ENCODE measurements around the gene CLRN2.

The CLRN2 gene

DNA sequence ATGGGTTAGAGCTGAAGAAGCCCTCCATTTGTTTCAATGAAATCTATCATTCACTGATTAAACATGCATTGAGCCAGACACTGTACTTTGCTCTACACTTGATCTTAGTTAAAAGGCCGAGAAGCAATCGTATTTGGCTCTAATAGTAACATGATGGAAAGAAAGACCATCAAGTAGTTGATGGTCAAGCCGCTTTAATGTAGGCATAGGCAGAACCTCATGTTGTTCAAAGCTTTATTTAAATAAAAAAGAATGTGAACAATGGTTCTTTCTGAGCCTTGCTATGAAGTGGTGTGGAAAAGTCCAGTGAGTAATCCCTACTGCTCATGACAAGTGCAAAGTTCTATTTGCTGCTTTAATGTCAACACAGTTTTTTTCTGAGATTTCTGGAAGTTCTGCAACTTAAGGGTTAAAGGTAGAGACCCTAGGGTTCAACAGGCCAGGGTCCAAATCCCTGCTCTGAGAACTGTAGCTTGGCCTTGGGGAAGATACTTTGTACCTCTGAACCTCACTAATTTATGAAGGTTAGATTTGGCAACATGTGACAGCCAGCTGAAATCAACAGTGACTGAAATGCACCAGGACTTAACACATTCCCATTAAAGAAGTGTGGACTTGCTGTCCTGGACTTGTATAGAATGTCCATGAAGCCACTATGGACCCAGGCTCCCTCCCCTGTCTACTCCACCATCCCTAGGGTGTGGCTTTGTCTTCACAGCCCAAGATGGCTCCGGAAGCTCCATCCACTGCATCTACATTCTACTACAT is 44.2 kb downstream of the CLRN2 start:
- DNase-seq = no peak
- no peak overlapping the region for H3K27ac Mint-ChIP-seq
- no peaks in the 10 kb centered on the region for H3K36me3 Mint-ChIP-seq (ENCODE audit: low read depth)
- no peaks in the 10 kb centered on the region for H3K9me3 Mint-ChIP-seq
- H3K4me1 Mint-ChIP-seq = no peaks in the 10 kb centered on the region
- peaks cover 31% of the 10 kb centered on the region for H3K27me3 Mint-ChIP-seq (ENCODE audit: low read depth, poor library complexity)
- no peak overlapping the region for H3K4me3 Mint-ChIP-seq
- TF ChIP-seq, protein P1, sequence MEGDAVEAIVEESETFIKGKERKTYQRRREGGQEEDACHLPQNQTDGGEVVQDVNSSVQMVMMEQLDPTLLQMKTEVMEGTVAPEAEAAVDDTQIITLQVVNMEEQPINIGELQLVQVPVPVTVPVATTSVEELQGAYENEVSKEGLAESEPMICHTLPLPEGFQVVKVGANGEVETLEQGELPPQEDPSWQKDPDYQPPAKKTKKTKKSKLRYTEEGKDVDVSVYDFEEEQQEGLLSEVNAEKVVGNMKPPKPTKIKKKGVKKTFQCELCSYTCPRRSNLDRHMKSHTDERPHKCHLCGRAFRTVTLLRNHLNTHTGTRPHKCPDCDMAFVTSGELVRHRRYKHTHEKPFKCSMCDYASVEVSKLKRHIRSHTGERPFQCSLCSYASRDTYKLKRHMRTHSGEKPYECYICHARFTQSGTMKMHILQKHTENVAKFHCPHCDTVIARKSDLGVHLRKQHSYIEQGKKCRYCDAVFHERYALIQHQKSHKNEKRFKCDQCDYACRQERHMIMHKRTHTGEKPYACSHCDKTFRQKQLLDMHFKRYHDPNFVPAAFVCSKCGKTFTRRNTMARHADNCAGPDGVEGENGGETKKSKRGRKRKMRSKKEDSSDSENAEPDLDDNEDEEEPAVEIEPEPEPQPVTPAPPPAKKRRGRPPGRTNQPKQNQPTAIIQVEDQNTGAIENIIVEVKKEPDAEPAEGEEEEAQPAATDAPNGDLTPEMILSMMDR (IDR thresholded peaks at IDR 0.05) = no peak

DNA sequence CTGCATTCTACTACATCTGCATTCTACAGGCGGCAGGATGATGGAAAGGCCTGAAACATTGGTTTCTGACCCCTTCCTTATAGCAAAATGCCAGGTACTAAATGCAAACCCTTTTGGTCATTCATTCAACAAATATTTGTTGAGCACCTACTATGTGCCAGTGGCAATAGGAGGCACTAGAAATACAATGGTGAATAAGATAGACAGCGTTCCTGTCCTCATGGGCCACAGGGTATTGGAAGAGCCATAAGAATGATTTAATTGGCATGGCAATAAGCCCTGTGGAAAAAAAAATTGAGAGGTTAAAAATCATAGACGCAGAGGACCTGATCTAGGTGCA is 44.7 kb downstream of the CLRN2 start:
- Mint-ChIP-seq H3K36me3 (ENCODE audit: low read depth) (no peaks in the 10 kb centered on the region), H3K9me3 (no peaks in the 10 kb centered on the region), H3K4me3 (no peak overlapping the region), H3K4me1 (no peaks in the 10 kb centered on the region), H3K27ac (no peak overlapping the region), H3K27me3 (ENCODE audit: low read depth, poor library complexity) (peaks cover 28% of the 10 kb centered on the region)
- TF ChIP-seq, protein P1 (IDR thresholded peaks at IDR 0.05) = no peak
- no peak for DNase-seq

DNA sequence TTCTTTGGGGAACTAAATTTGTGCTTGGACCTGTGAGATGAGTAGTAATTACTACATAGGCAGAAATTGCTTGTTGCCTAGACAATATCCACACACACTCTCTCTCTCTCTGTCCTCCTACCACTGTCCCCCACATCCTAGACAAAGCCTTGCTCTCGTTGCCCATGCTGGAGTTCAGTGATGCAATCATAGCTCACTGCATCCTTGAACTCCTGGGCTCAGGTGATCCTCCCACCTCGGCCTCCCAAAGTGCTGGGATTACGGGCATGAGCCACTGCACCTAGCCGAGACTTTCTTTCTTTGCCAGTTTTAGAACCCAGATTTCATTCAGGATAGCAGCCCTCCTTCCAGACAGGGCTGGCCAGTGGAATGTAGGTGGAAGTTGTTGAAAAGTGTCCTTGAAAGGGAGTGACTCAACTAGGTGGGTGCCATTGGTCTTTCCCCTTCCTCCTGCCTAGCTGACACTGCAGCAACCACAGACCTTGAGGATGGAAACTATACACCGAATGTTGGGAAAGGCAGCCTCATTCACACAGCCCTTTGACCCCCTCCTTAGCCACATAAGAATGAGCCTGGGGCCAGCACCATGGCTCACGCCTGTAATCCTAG is 45.2 kb downstream of the CLRN2 start:
- peaks cover 27% of the 10 kb centered on the region for H3K27me3 Mint-ChIP-seq (ENCODE audit: low read depth, poor library complexity)
- TF ChIP-seq, protein P1 (IDR thresholded peaks at IDR 0.05) = no peak
- no peaks in the 10 kb centered on the region for H3K36me3 Mint-ChIP-seq (ENCODE audit: low read depth)
- no peaks in the 10 kb centered on the region for H3K4me1 Mint-ChIP-seq
- H3K4me3 Mint-ChIP-seq = no peak overlapping the region
- no peak for DNase-seq
- no peak overlapping the region for H3K27ac Mint-ChIP-seq
- no peaks in the 10 kb centered on the region for H3K9me3 Mint-ChIP-seq

DNA sequence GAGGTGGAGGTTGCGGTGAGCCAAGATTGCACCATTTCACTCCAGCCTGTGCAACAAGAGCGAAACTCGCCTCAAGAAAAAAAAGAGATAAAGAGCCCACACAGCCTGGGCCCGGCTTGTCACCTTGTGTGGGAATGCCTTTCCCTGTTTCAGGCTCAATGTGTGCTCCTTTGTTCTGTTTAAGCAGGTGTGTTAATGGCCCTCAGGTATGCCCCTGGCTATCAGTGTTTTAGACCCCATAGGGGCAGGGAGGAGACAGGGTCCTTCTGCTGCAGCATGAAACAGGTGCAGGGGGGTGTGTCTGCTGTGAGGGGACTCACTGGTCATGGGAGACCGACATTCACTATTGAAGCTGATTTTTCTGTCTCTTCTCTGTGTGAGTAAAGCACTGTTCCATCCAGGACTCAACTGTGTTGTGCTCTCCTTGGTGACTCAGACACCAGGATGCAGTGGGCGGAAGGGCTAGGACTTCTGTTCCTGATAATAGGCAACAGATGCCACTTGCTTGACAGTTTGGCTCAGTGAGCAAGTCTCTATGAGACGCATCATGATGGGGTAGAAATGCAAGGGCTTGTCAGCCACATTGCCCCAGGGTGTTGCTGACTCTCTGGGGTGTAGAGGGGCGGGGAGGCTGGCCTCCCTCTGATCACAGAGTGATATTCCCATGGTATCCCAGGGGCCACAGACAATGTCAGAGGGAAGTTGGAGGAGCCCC is 46.4 kb downstream of the CLRN2 start:
- H3K27ac Mint-ChIP-seq = no peak overlapping the region
- H3K4me1 Mint-ChIP-seq = no peaks in the 10 kb centered on the region
- TF ChIP-seq, protein P1 (IDR thresholded peaks at IDR 0.05) = no peak

DNA sequence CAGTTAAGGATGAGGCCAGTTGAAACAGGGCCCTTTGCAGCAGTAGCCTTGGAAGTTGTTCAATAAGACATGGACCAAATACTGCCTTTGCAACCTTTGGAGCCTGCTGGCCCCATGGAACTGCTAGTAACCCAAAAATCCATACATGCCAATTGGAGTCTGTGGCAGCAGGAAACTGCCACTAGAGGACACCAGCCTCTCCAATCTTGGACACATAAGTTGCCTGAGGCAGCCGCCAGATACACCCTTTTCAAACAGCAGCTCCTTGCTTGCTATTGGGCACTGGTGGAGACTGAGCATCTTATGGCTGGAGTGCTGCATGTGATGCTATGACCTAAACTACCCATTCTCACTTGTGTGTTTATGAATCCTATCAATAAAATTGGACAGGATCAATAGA is 47.2 kb downstream of the CLRN2 start:
- H3K4me1 Mint-ChIP-seq = no peaks in the 10 kb centered on the region
- peaks cover 23% of the 10 kb centered on the region for H3K27me3 Mint-ChIP-seq (ENCODE audit: low read depth, poor library complexity)
- H3K27ac Mint-ChIP-seq = no peak overlapping the region
- no peaks in the 10 kb centered on the region for H3K36me3 Mint-ChIP-seq (ENCODE audit: low read depth)
- H3K9me3 Mint-ChIP-seq = no peaks in the 10 kb centered on the region
- DNase-seq = no peak
- TF ChIP-seq, protein P1 (IDR thresholded peaks at IDR 0.05) = no peak
- no peak overlapping the region for H3K4me3 Mint-ChIP-seq

More for the DNA sequence above, 46.4 kb downstream of the CLRN2 start:
- no peaks in the 10 kb centered on the region for H3K36me3 Mint-ChIP-seq (ENCODE audit: low read depth)
- peaks cover 23% of the 10 kb centered on the region for H3K27me3 Mint-ChIP-seq (ENCODE audit: low read depth, poor library complexity)
- DNase-seq = no peak
- no peak overlapping the region for H3K4me3 Mint-ChIP-seq
- no peaks in the 10 kb centered on the region for H3K9me3 Mint-ChIP-seq
